IMR-90 (cell line): ENCODE measurements around the gene SGSH. TPM values are rescaled to one million over a fixed set of nuclear protein-coding genes. Genes with fewer than 3 reads are reported as not detected.
A peak's percentile ranks its signal among the peaks of the same experiment; 100 is the strongest.

Experiments
- ATAC-seq: fragments of 200-7000 bp; cut with Tn5 transposase; 2 replicates; pipeline ENCODE4 v1.9.1; 2020; ENCODE audit warnings: low read depth, mild to moderate bottlenecking, moderate library complexity
- BruUV-seq: library from RNA; stranded (reverse); fragments of 400-500 nt; replicated peaks from 2 replicates; lab custom pipeline; 2021; lab: Mats Ljungman, UMichigan
- CTCF ChIA-PET: fragments of 300-600 bp; formaldehyde crosslinking; extraction: SDS; loops from one replicate; lab custom pipeline; 2021; ENCODE audit warnings: antibody characterized with exemption; lab: Yijun Ruan, JAX
- POLR2A ChIA-PET: fragments of 300-600 bp; sonication (Branson Sonifier 250); formaldehyde crosslinking; loops from one replicate; lab custom pipeline; 2022; ENCODE audit warnings: antibody characterized with exemption; ENCODE audit not compliant: unreplicated experiment; lab: Charles Lee
- DNase-seq: peaks from one replicate; pipeline ENCODE4 v3.0.0; 2013
- H2AFZ ChIP-seq: replicated peaks from 2 replicates; pipeline ENCODE3; 2013; ENCODE audit warnings: low read length, mild to moderate bottlenecking; ENCODE audit not compliant: poor library complexity
- H2AK5ac ChIP-seq: 2 replicates; pipeline ENCODE4 v1.6.1; 2013; ENCODE audit warnings: low read depth, low read length, inconsistent platforms
- H2AK9ac ChIP-seq: replicated peaks from 2 replicates; pipeline ENCODE3; 2013; ENCODE audit warnings: mild to moderate bottlenecking, low read depth, low read length, moderate library complexity; ENCODE audit not compliant: poor library complexity
- H2BK120ac ChIP-seq: 2 replicates; pipeline ENCODE4 v1.6.1; 2013; ENCODE audit warnings: low read depth, low read length, inconsistent platforms
- H2BK15ac ChIP-seq: 3 replicates; pipeline ENCODE4 v1.6.1; 2013; ENCODE audit warnings: low read depth, low read length, inconsistent platforms
- H2BK20ac ChIP-seq: 2 replicates; pipeline ENCODE4 v1.6.1; 2013; ENCODE audit warnings: low read depth, mild to moderate bottlenecking, inconsistent platforms, low read length, moderate library complexity
- H2BK5ac ChIP-seq: 2 replicates; pipeline ENCODE4 v1.6.1; 2013; ENCODE audit warnings: mild to moderate bottlenecking, low read depth, low read length, inconsistent platforms; ENCODE audit not compliant: poor library complexity, severe bottlenecking
- H3K14ac ChIP-seq: replicated peaks from 2 replicates; pipeline ENCODE4 v1.6.1; 2013; ENCODE audit warnings: low read depth, low read length, inconsistent platforms
- H3K18ac ChIP-seq: 2 replicates; pipeline ENCODE4 v1.6.1; 2013; ENCODE audit warnings: low read depth, low read length, control low read depth
- H3K23ac ChIP-seq: 2 replicates; pipeline ENCODE4 v1.6.1; 2013; ENCODE audit warnings: low read depth, low read length, inconsistent platforms
- H3K27ac ChIP-seq: 2 replicates; pipeline ENCODE4 v1.5.1; 2013; ENCODE audit warnings: mild to moderate bottlenecking, control low read depth, low read length; ENCODE audit not compliant: insufficient read depth
- H3K27me3 ChIP-seq: 2 replicates; pipeline ENCODE4 v1.6.1; 2013; ENCODE audit warnings: low read length; ENCODE audit not compliant: control insufficient read depth, insufficient read depth
- H3K36me3 ChIP-seq: 2 replicates; pipeline ENCODE4 v1.6.1; 2013; ENCODE audit warnings: low read length, mixed read lengths; ENCODE audit not compliant: control insufficient read depth, insufficient read depth
- H3K4ac ChIP-seq: 2 replicates; pipeline ENCODE4 v1.6.1; 2013; ENCODE audit warnings: low read depth, low read length, inconsistent platforms
- H3K4me1 ChIP-seq: 2 replicates; pipeline ENCODE4 v1.6.1; 2013; ENCODE audit warnings: low read length, mixed read lengths; ENCODE audit not compliant: control insufficient read depth, insufficient read depth
- H3K4me2 ChIP-seq: 2 replicates; pipeline ENCODE4 v1.6.1; 2013; ENCODE audit warnings: low read depth, mild to moderate bottlenecking, control low read depth, low read length, moderate library complexity
- H3K4me3 ChIP-seq: 2 replicates; pipeline ENCODE4 v1.5.1; 2013; ENCODE audit warnings: low read depth, mild to moderate bottlenecking, control low read depth, low read length, moderate library complexity; ENCODE audit not compliant: insufficient read depth
- H3K56ac ChIP-seq: 2 replicates; pipeline ENCODE4 v1.6.1; 2013; ENCODE audit warnings: low read length, inconsistent platforms; ENCODE audit not compliant: insufficient read depth; ENCODE audit errors: extremely low read depth
- H3K79me1 ChIP-seq, 2 experiments: 2 replicates each; pipeline ENCODE4 v1.6.1; 2013; ENCODE audit warnings: low read length in 2 of 2, inconsistent platforms in 1 of 2, low read depth in 1 of 2
- H3K9ac ChIP-seq: 2 replicates; pipeline ENCODE4 v1.6.1; 2013; ENCODE audit warnings: low read depth, low read length, control low read depth
- H3K9me1 ChIP-seq: 2 replicates; pipeline ENCODE4 v1.6.1; 2013; ENCODE audit warnings: low read length, inconsistent platforms; ENCODE audit not compliant: insufficient read depth
- H3K9me3 ChIP-seq: 2 replicates; pipeline ENCODE4 v1.6.1; 2013; ENCODE audit warnings: low read length; ENCODE audit not compliant: control insufficient read depth, insufficient read depth
- H4K20me1 ChIP-seq: 2 replicates; pipeline ENCODE4 v1.6.1; 2013; ENCODE audit warnings: low read length, inconsistent platforms; ENCODE audit not compliant: insufficient read depth
- H4K5ac ChIP-seq: 2 replicates; pipeline ENCODE4 v1.6.1; 2013; ENCODE audit warnings: mild to moderate bottlenecking, low read depth, low read length, control low read depth
- H4K8ac ChIP-seq, 2 experiments: 2 replicates each; pipeline ENCODE4 v1.6.1; 2013; ENCODE audit warnings: low read depth in 2 of 2, low read length in 2 of 2, control low read depth in 1 of 2, inconsistent platforms in 1 of 2
- H4K91ac ChIP-seq: 2 replicates; pipeline ENCODE4 v1.6.1; 2013; ENCODE audit warnings: low read depth, low read length, inconsistent platforms; ENCODE audit not compliant: insufficient read depth
- CEBPB ChIP-seq: IDR thresholded peaks from 2 replicates; pipeline ENCODE4 v1.6.1; 2012; ENCODE audit warnings: low read depth, low read length, improper control_type of control experiment
- CTCF ChIP-seq: conservative IDR thresholded peaks from 2 replicates; pipeline ENCODE4 v1.5.1; 2012; ENCODE audit warnings: mild to moderate bottlenecking, low read depth, low read length, improper control_type of control experiment
- ELK1 ChIP-seq: fragments of 150-350 bp; IDR thresholded peaks from 2 replicates; pipeline ENCODE4 v1.6.1; 2016; ENCODE audit warnings: low read depth, mild to moderate bottlenecking, low read length, moderate library complexity, borderline replicate concordance
- FOS ChIP-seq: fragments of 150-350 bp; IDR thresholded peaks from 2 replicates; pipeline ENCODE4 v1.6.1; 2016; ENCODE audit warnings: low read depth, low read length
- MAFK ChIP-seq: IDR thresholded peaks from 2 replicates; pipeline ENCODE4 v1.6.1; 2012; ENCODE audit warnings: low read depth, low read length, improper control_type of control experiment
- NFE2L2 ChIP-seq: fragments of 150-350 bp; IDR thresholded peaks from 2 replicates; pipeline ENCODE4 v1.6.1; 2016; ENCODE audit warnings: low read depth, mild to moderate bottlenecking, low read length
- POLR2A ChIP-seq: IDR thresholded peaks from 2 replicates; pipeline ENCODE4 v1.6.1; 2012; ENCODE audit warnings: mild to moderate bottlenecking, low read depth, low read length
- RAD21 ChIP-seq: IDR thresholded peaks from 2 replicates; pipeline ENCODE4 v1.6.1; 2012; ENCODE audit warnings: low read length, improper control_type of control experiment
- RCOR1 ChIP-seq: IDR thresholded peaks from 2 replicates; pipeline ENCODE4 v1.6.1; 2012; ENCODE audit warnings: mild to moderate bottlenecking, low read length, improper control_type of control experiment; ENCODE audit not compliant: insufficient replicate concordance
- RFX5 ChIP-seq: IDR thresholded peaks from 2 replicates; pipeline ENCODE4 v1.8.0; 2012; ENCODE audit warnings: low read depth, mild to moderate bottlenecking, low read length, moderate library complexity
- USF2 ChIP-seq: fragments of 150-350 bp; IDR thresholded peaks from 2 replicates; pipeline ENCODE4 v1.6.1; 2017; ENCODE audit warnings: mild to moderate bottlenecking, antibody characterized with exemption, low read length, low read depth
- WGBS, 2 experiments: methylation state at CpG; one replicate each; pipeline versions ENCODE4 v1.1.5 to v1.1.7; 2013; ENCODE audit warnings: missing lambda C conversion rate in 2 of 2; ENCODE audit not compliant: insufficient read length in 1 of 2; ENCODE audit errors: extremely low coverage in 2 of 2; 5-methylcytosine and 5-hydroxymethylcytosine counted together
- dilution Hi-C: fragments of 300-500 bp; cut with HindIII; formaldehyde crosslinking; loops from one replicate; pipeline ENCODE4 v1.14.3; 2018; ENCODE audit warnings: low sequenced_read_pairs; ENCODE audit not compliant: unreplicated experiment
- in situ Hi-C: fragments of 300-500 bp; cut with MboI; formaldehyde crosslinking; loops from 3 replicates; pipeline ENCODE4 v1.14.3; 2019; ENCODE audit warnings: low sequenced_read_pairs, inconsistent platforms, mixed read lengths
- intact Hi-C: fragments of 100-400 bp; cut with micrococcal nuclease; formaldehyde crosslinking; loops from 2 replicates; pipeline ENCODE4 v1.10.0; 2022
- polyA plus RNA-seq, 3 experiments: library from polyadenylated mRNA; depleted of rRNA; stranded (reverse); fragments of >200 nt; gene quantifications; 2 replicates each; pipeline ENCODE4 v1.2.3, GENCODE V29; 2012; ENCODE audit warnings: low replicate concordance in 1 of 3
- total RNA-seq: library from RNA; depleted of rRNA; stranded (reverse); fragments of >200 nt; gene quantifications from 2 replicates; pipeline ENCODE4 v1.2.3, GENCODE V29; 2012

Gene SGSH
- total and polyA plus RNA-seq, 2 of the 4 experiments (the other 2 are of a cell fraction) = 3.0 to 41.5 TPM

GRCh38 chr17:80262775-80263244, 42.7 kb upstream of the SGSH start:
- Histone ChIP-seq H3K4me3 (no peak overlapping the region), H2BK5ac (peak overlapping the region; percentile 48), H2AK9ac (peak overlapping the region; percentile 92), H3K18ac (no peak overlapping the region), H2BK15ac (no peak overlapping the region), H2AFZ (peak overlapping the region; percentile 69), H3K56ac (no peak overlapping the region), H3K27me3 (no peaks in the 10 kb centered on the region), H2AK5ac (peak overlapping the region; percentile 78; the same call in 1 of the 2 replicates), H4K5ac (peak overlapping the region; percentile 20; the same call in 1 of the 2 replicates), H3K9me3 (no peaks in the 10 kb centered on the region), H3K9ac (peak overlapping the region; percentile 32), H3K4me1 (peaks cover 20% of the 10 kb centered on the region), H4K20me1 (no peaks in the 10 kb centered on the region; the same call in 1 of the 2 replicates), H3K36me3 (peaks cover 16% of the 10 kb centered on the region), H3K23ac (peak overlapping the region; percentile 5; the same call in 1 of the 2 replicates), H3K9me1 (0 out of 2 replicates have a peak, but pooled peaks cover 3% of the 10 kb centered on the region), H2BK120ac (peak overlapping the region; percentile 29; the same call in 1 of the 2 replicates), H3K79me1 (peaks cover 16 to 48% of the 10 kb centered on the region in 2 experiments; a peak in 2 of 4 replicates), H3K4me2 (peak overlapping the region; percentile 79), H3K4ac (peak overlapping the region; percentile 97), H3K27ac (peak overlapping the region; percentile 66), H2BK20ac (no peak overlapping the region), H4K8ac (peak overlapping the region; percentile 26 to 76; a peak in 3 of 4 replicates), H3K14ac (0 out of 2 replicates have a peak overlapping the region, but pooled peaks have one; percentile 61), H4K91ac (peak overlapping the region; percentile 27; the same call in 1 of the 2 replicates)
- ATAC-seq = no peak
- POLR2A ChIA-PET = no interaction called here
- TF ChIP-seq NFE2L2 = no peak
- TF ChIP-seq CEBPB = no peak
- TF ChIP-seq RCOR1 = no peak
- no peak for TF ChIP-seq RFX5
- no peak for TF ChIP-seq POLR2A
- TF ChIP-seq MAFK = no peak
- TF ChIP-seq FOS = no peak
- no peak for TF ChIP-seq USF2
- TF ChIP-seq CTCF = no peak
- no peak for TF ChIP-seq ELK1
- TF ChIP-seq RAD21 = no peak
- BruUV-seq = no TSS peak
- CTCF ChIA-PET = no interaction called here
- intact Hi-C loops = loop anchor here (5.0 kb wide), 2 partner anchors 41 to 256 kb away; partner anchors contain the start of genes SGSH and SLC26A11
- in situ Hi-C loops = no loop called here
- no CpG with 5 or more reads among the region's 8 CpGs for WGBS, 2 experiments
- dilution Hi-C loops = no loop called here
- no peak for DNase-seq
